ENCODE measurements around the gene ABR. TPM values are rescaled to one million over a fixed set of nuclear protein-coding genes. Genes with fewer than 3 reads are reported as not detected.

The ABR gene
- total RNA-seq, 2 donors from 2014 or later, result 159 to 200 TPM

DNA sequence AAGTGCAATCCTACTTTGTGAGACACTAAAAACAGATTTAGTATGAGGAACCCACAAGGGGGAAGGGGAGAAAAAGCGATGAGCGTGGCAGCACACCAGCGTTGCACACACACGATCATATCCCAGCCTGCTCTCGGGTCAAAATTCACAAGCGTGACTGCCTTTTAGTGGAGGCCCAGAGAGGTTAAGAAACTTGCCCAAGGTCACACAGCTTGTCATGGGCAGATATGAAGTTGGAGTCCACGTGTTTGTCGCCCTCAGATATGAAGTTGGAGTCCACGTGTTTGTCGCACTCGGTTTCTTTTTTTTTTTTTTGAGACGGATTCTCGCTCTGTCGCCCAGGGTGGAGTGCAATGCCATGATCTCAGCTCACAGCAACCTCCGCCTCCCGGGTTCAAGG lies 124.5 kb downstream of the ABR start:
- Histone ChIP-seq H3K27me3 (replicated peaks; ENCODE audit: insufficient read depth) (no peaks in the 10 kb centered on the region), H3K36me3 (peaks cover 50% of the 10 kb centered on the region), H3K9me3 (no peaks in the 10 kb centered on the region), H3K4me1 (ENCODE audit: control insufficient read depth in 1 of 2, low read depth in 2 of 2) (peaks cover 0 to 5% of the 10 kb centered on the region in 2 donors), H3K27ac (no peak overlapping the region), H3K4me3 (no peak overlapping the region)
- ATAC-seq (ENCODE audit: insufficient number of reproducible peaks, low FRiP score, low read depth) (no peak), DNase-seq (ENCODE audit: low spot score) (no peak)
- TF ChIP-seq, protein P1, sequence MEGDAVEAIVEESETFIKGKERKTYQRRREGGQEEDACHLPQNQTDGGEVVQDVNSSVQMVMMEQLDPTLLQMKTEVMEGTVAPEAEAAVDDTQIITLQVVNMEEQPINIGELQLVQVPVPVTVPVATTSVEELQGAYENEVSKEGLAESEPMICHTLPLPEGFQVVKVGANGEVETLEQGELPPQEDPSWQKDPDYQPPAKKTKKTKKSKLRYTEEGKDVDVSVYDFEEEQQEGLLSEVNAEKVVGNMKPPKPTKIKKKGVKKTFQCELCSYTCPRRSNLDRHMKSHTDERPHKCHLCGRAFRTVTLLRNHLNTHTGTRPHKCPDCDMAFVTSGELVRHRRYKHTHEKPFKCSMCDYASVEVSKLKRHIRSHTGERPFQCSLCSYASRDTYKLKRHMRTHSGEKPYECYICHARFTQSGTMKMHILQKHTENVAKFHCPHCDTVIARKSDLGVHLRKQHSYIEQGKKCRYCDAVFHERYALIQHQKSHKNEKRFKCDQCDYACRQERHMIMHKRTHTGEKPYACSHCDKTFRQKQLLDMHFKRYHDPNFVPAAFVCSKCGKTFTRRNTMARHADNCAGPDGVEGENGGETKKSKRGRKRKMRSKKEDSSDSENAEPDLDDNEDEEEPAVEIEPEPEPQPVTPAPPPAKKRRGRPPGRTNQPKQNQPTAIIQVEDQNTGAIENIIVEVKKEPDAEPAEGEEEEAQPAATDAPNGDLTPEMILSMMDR (IDR thresholded peaks at IDR 0.05), result no peak

- ATAC-seq (ENCODE audit: insufficient number of reproducible peaks, low FRiP score, low read depth) (no peak), DNase-seq (ENCODE audit: low spot score) (no peak)
- no peak overlapping the region for H3K27ac ChIP-seq
- H3K4me1 ChIP-seq (ENCODE audit: control insufficient read depth in 1 of 2, low read depth in 2 of 2), result peaks cover 0 to 5% of the 10 kb centered on the region in 2 donors
- H3K9me3 ChIP-seq, result no peaks in the 10 kb centered on the region
- peaks cover 51% of the 10 kb centered on the region for H3K36me3 ChIP-seq
- no peak overlapping the region for H3K4me3 ChIP-seq
- no peaks in the 10 kb centered on the region for H3K27me3 ChIP-seq (replicated peaks; ENCODE audit: insufficient read depth)
- TF ChIP-seq, protein P1 (IDR thresholded peaks at IDR 0.05), result no peak
Measured at GRCh38 chr17:1054656-1055055, 125.1 kb downstream of the ABR start.

- TF ChIP-seq, protein P1 (IDR thresholded peaks at IDR 0.05), result no peak
- Histone ChIP-seq H3K9me3 (no peaks in the 10 kb centered on the region), H3K4me1 (ENCODE audit: control insufficient read depth in 1 of 2, low read depth in 2 of 2) (peaks cover 0 to 11% of the 10 kb centered on the region in 2 donors), H3K27ac (peak overlapping the region in 1 of 2 donors; percentile 37), H3K36me3 (peaks cover 49% of the 10 kb centered on the region), H3K4me3 (no peak overlapping the region), H3K27me3 (replicated peaks; ENCODE audit: insufficient read depth) (no peaks in the 10 kb centered on the region)
- ATAC-seq (ENCODE audit: insufficient number of reproducible peaks, low FRiP score, low read depth), result no peak
- no peak for DNase-seq (ENCODE audit: low spot score)
Measured at GRCh38 chr17:1053661-1054360, 126.0 kb downstream of the ABR start.

DNA sequence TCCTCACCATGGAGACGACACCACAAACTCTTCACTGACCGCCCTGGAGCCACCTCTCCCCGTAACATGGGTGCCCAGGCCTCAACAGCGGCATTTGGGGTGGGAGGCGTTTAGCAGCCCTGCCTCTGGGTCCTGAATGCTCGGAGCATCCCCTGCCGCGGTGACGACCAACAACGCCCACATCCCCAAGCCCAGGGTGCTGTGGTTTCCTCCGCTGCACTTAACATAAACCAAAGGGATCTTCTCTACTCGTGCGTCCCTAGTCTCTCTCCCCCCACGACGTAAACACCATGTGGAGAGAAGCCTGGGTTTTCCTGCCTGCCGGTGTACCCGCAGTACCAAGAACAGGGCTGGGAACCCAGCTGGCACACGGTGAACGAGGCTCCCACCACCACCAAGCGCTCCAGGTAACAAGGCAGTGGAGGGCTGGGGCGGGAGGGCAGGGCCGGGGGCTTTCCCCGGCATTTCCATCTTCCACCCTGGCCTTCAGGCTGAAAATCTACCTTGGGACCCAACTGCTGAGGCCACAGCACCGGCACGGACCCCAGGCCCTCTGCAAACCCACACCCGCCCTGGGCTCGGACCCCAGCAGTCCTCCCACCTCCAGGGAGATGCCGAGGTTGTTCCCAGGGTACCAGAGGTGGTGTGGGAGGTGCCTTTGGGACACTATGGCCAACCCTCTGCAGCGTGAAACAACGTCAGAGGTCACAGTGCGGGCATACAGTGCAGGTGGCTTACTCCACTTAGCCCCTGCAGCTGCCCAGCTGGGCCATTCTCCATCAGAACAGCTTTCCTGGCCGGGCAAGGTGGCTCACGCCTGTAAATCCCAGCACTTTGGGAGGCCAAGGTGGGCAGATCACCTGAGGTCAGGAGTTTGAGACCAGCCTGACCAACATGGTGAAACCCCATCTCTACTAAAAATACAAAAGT lies 128.5 kb downstream of the ABR start:
- Histone ChIP-seq H3K27ac (no peak overlapping the region), H3K4me3 (no peak overlapping the region), H3K27me3 (replicated peaks; ENCODE audit: insufficient read depth) (no peaks in the 10 kb centered on the region), H3K9me3 (no peaks in the 10 kb centered on the region), H3K36me3 (peaks cover 30% of the 10 kb centered on the region), H3K4me1 (ENCODE audit: control insufficient read depth in 1 of 2, low read depth in 2 of 2) (peaks cover 14 to 35% of the 10 kb centered on the region in 2 donors)
- no peak for DNase-seq (ENCODE audit: low spot score)
- TF ChIP-seq, protein P1 (IDR thresholded peaks at IDR 0.05), result no peak
- no peak for ATAC-seq (ENCODE audit: insufficient number of reproducible peaks, low FRiP score, low read depth)
